ENCODE measurements around the gene PMIS2.

DNA sequence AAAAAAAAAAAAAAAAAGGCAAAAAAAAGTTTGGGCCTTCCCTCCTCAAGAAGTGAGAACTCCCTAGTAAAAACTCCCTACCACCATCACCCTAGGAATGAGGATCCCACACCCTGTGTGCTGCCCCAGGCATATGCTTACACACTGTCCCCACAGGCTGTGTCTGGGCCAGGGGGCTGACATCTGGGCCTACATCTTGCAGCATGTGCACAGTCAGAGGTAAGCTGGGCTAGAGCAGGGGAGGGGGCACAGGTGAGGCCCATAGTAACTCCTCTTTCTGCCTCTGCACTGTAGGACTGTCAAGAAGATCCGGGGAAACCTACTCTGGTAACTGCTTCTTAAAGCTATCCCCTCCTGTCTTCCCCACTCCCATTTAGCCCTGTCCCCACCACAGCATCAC is 27.6 kb downstream of the PMIS2 start:
- TF ChIP-seq, protein P1, sequence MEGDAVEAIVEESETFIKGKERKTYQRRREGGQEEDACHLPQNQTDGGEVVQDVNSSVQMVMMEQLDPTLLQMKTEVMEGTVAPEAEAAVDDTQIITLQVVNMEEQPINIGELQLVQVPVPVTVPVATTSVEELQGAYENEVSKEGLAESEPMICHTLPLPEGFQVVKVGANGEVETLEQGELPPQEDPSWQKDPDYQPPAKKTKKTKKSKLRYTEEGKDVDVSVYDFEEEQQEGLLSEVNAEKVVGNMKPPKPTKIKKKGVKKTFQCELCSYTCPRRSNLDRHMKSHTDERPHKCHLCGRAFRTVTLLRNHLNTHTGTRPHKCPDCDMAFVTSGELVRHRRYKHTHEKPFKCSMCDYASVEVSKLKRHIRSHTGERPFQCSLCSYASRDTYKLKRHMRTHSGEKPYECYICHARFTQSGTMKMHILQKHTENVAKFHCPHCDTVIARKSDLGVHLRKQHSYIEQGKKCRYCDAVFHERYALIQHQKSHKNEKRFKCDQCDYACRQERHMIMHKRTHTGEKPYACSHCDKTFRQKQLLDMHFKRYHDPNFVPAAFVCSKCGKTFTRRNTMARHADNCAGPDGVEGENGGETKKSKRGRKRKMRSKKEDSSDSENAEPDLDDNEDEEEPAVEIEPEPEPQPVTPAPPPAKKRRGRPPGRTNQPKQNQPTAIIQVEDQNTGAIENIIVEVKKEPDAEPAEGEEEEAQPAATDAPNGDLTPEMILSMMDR (IDR thresholded peaks at IDR 0.05): no peak
- no peak for TF ChIP-seq POLR2AphosphoS5 (IDR thresholded peaks at IDR 0.05)
